Smooth muscle cell (in vitro differentiated cells): ENCODE data around the gene KMT2C. TPM values are rescaled to one million over a fixed set of nuclear protein-coding genes. Genes with fewer than 3 reads are reported as not detected.
A peak's percentile ranks its signal among the peaks of the same experiment; 100 is the strongest.

Source experiments
- DNase-seq: peaks from one replicate; lab custom pipeline; 2025; ENCODE audit not compliant: unreplicated experiment; lab: John Stamatoyannopoulos, UW
- H2AFZ ChIP-seq: fragments of 200-600 bp; sonication (generic); 2 replicates; pipeline ENCODE4 v1.6.0; 2016; ENCODE audit warnings: antibody characterized with exemption, low read depth, mild to moderate bottlenecking
- H3F3A ChIP-seq: fragments of 200-600 bp; sonication (generic); 2 replicates; pipeline ENCODE4 v1.6.0; 2017; ENCODE audit warnings: antibody characterized with exemption, low read depth
- H3K27ac ChIP-seq: fragments of 200-600 bp; sonication (generic); 2 replicates; pipeline ENCODE4 v1.5.1; 2016; ENCODE audit warnings: low read depth, mild to moderate bottlenecking
- H3K27me3 ChIP-seq: fragments of 200-600 bp; sonication (generic); 2 replicates; pipeline ENCODE4 v1.6.1; 2016; ENCODE audit warnings: low read depth, mild to moderate bottlenecking
- H3K36me3 ChIP-seq: fragments of 200-600 bp; sonication (generic); 2 replicates; pipeline ENCODE4 v1.5.1; 2016; ENCODE audit warnings: low read depth
- H3K4me1 ChIP-seq: fragments of 200-600 bp; sonication (generic); 2 replicates; pipeline ENCODE4 v1.5.1; 2016; ENCODE audit warnings: low read depth
- H3K4me2 ChIP-seq: fragments of 200-600 bp; sonication (generic); 2 replicates; pipeline ENCODE4 v1.6.0; 2016; ENCODE audit warnings: mild to moderate bottlenecking
- H3K4me3 ChIP-seq: fragments of 200-600 bp; sonication (generic); 2 replicates; pipeline ENCODE4 v1.5.1; 2016; ENCODE audit warnings: mild to moderate bottlenecking
- H3K79me2 ChIP-seq: fragments of 200-600 bp; sonication (generic); 2 replicates; pipeline ENCODE4 v1.6.0; 2016; ENCODE audit warnings: low read depth, mild to moderate bottlenecking
- H3K9ac ChIP-seq: fragments of 200-600 bp; sonication (generic); 2 replicates; pipeline ENCODE4 v1.6.0; 2016; ENCODE audit warnings: low read depth
- H3K9me3 ChIP-seq: fragments of 200-600 bp; sonication (generic); replicated peaks from 2 replicates; pipeline ENCODE4 v1.5.1; 2016; ENCODE audit warnings: low read depth
- H4K20me1 ChIP-seq: fragments of 200-600 bp; sonication (generic); 2 replicates; pipeline ENCODE4 v1.6.0; 2016; ENCODE audit warnings: low read depth
- CTCF ChIP-seq: fragments of 200-600 bp; sonication (generic); IDR thresholded peaks from 2 replicates; pipeline ENCODE4 v1.5.1; 2017; ENCODE audit warnings: borderline replicate concordance, mild to moderate bottlenecking, antibody characterized with exemption; ENCODE audit not compliant: insufficient read depth, poor library complexity, severe bottlenecking
- WGBS: methylation state at CpG from one replicate; pipeline ENCODE4 v1.1.7; 2016; ENCODE audit warnings: low lambda C conversion rate; 5-methylcytosine and 5-hydroxymethylcytosine counted together
- polyA plus RNA-seq: library from polyadenylated mRNA; unstranded; fragments of >200 nt; fragmentation: Nextera tagmentation; extraction: Ambion mirVana; gene quantifications from 2 replicates; pipeline ENCODE4 v1.2.1, GENCODE V29; 2016
- total RNA-seq: library from RNA; depleted of rRNA; stranded (reverse); fragments of >200 nt; gene quantifications from 2 replicates; pipeline ENCODE4 v1.2.3, GENCODE V29; 2014

KMT2C gene
- total and polyA plus RNA-seq, 2 experiments from 2014 or later, result 10.1 to 36.7 TPM

- Histone ChIP-seq H3F3A (no peaks in the 10 kb centered on the region), H4K20me1 (peaks cover 72% of the 10 kb centered on the region), H3K9ac (no peak overlapping the region), H3K27ac (peak overlapping the region; percentile 10), H3K4me1 (no peaks in the 10 kb centered on the region), H3K27me3 (no peaks in the 10 kb centered on the region), H2AFZ (no peak overlapping the region), H3K4me3 (no peak overlapping the region), H3K79me2 (peaks cover 59% of the 10 kb centered on the region), H3K36me3 (no peaks in the 10 kb centered on the region), H3K9me3 (no peaks in the 10 kb centered on the region), H3K4me2 (no peak overlapping the region)
- 92% methylated on average over 1 of the region's 1 CpG for WGBS
- DNase-seq, result no peak
- TF ChIP-seq CTCF, result no peak
Observed at GRCh38 chr7:152313831-152314604, 121.8 kb downstream of the KMT2C start.

- DNase-seq, result no peak
- Histone ChIP-seq H3K4me3 (no peak overlapping the region), H4K20me1 (peaks cover 66% of the 10 kb centered on the region), H3K27me3 (no peaks in the 10 kb centered on the region), H3K79me2 (peaks cover 51% of the 10 kb centered on the region), H3K9me3 (no peaks in the 10 kb centered on the region), H3K27ac (no peak overlapping the region), H3K4me2 (no peak overlapping the region), H3K4me1 (no peaks in the 10 kb centered on the region), H3K9ac (no peak overlapping the region), H2AFZ (no peak overlapping the region), H3K36me3 (no peaks in the 10 kb centered on the region), H3F3A (no peaks in the 10 kb centered on the region)
- TF ChIP-seq CTCF, result no peak
Observed at GRCh38 chr7:152313217-152313616, 122.6 kb downstream of the KMT2C start.

GRCh38 chr7:152312316-152312715, 123.5 kb downstream of the KMT2C start:
- no peak for TF ChIP-seq CTCF

GRCh38 chr7:152307902-152308301, 127.9 kb downstream of the KMT2C start:
- no peaks in the 10 kb centered on the region for H3F3A ChIP-seq
- no peak for DNase-seq

More at GRCh38 chr7:152312316-152312715, 123.5 kb downstream of the KMT2C start:
- Histone ChIP-seq H3K36me3 (no peaks in the 10 kb centered on the region), H2AFZ (no peak overlapping the region), H3K9ac (no peak overlapping the region), H3K4me3 (no peak overlapping the region), H4K20me1 (peaks cover 57% of the 10 kb centered on the region), H3F3A (no peaks in the 10 kb centered on the region), H3K4me2 (no peak overlapping the region), H3K9me3 (no peaks in the 10 kb centered on the region), H3K79me2 (peaks cover 42% of the 10 kb centered on the region), H3K4me1 (no peaks in the 10 kb centered on the region), H3K27me3 (no peaks in the 10 kb centered on the region), H3K27ac (no peak overlapping the region)
- no peak for DNase-seq
- 47% methylated on average over 2 of the region's 2 CpGs for WGBS

More at GRCh38 chr7:152307902-152308301, 127.9 kb downstream of the KMT2C start:
- no peaks in the 10 kb centered on the region for H3K36me3 ChIP-seq
- no peaks in the 10 kb centered on the region for H3K4me1 ChIP-seq
- H4K20me1 ChIP-seq, result peaks cover 19% of the 10 kb centered on the region
- H3K79me2 ChIP-seq, result peaks cover 7% of the 10 kb centered on the region
- H3K27me3 ChIP-seq, result no peaks in the 10 kb centered on the region
- no peak overlapping the region for H3K4me2 ChIP-seq
- H2AFZ ChIP-seq, result no peak overlapping the region
- no peak overlapping the region for H3K4me3 ChIP-seq
- H3K9ac ChIP-seq, result no peak overlapping the region
- H3K9me3 ChIP-seq, result no peaks in the 10 kb centered on the region
- TF ChIP-seq CTCF, result no peak
- no peak overlapping the region for H3K27ac ChIP-seq
